ENCODE measurements around the gene EPHB4. TPM values are rescaled to one million over a fixed set of nuclear protein-coding genes. Genes with fewer than 3 reads are reported as not detected.

The EPHB4 gene
- total RNA-seq (2014; rRNA removed; shearing (Covaris generic)) = 37.3 and 45.2 TPM in 2 replicates
- 48.3 and 61.3 TPM in 2 replicates for polyA plus RNA-seq (2015; cell fraction: cytosol; rRNA removed)
- 49.8 and 54.2 TPM in 2 replicates for polyA plus RNA-seq (2015; cell fraction: nucleus; rRNA removed)

DNA sequence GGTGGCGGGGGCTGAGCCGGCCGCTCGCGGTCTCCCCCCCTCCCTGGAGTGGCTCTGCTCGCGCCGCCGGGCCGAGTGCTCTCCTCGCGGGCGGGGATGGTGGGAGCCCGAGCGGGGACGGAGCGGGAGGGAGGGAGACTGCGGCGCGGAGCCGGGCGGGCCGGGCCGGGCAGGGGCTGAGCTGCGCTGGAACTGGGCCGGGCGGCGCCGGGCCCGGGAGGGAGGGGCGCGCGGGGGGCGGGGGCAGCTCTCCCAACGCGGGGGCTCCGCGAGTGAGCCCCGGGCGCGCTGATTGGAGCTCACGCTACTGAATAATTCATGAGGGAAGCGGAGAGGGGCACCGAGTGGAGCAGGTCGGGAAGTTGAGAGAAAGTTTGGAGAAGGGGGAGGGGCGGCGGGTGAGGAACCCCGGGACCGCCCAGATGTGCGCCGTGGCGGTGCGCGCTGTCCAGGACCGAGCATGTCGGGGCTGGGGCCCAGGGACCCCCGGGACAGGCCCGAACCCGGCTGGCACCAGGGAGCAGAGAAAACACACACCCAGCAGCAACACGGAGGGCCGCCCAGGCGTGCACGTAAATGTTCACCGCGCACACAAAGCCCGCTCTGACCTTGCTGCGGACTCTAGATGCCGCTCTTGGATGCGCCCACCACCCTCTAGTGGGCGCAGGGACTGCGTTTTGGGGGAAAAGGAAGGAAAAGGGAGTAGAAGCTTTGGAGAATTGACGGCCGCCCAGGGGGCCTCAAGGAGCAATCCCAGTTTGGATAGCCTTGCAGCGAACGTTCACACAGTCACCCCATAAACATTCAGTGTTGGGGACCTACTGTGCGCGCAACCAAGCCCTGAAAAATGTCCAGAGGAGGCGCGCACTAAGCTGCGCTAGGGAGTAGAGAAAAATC lies at the start of gene EPHB4:
Gene EPHB4, minus strand, starts transcription at position 194 of the 897 bp plus-strand sequence. CDS start 493 bp downstream, outside the sequence.
- peak; percentile 96 for DNase-seq (ENCODE audit: low read depth, low spot score)
- in situ Hi-C loops (cut with HindIII; ENCODE audit: low pct_unique_long_range_greater_than_20kb, low sequenced_read_pairs) = no loop called here

DNA sequence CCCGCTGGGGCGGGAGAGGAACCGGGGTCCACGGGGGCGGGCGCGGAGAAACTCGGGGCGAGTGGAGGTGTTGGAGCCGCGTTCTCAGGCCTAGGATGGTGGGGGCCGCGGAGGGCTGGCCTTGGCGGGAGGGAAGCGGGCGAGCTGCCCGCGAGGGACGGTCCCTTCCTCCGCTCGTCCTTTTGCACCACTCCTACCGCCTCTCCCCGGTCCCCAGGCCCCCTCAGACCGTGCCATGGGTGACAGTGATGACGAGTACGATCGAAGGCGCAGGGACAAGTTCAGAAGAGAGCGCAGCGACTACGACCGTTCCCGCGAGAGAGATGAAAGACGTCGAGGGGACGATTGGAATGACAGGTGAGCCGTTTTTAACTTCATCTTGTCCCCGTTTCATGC lies 48.0 kb upstream of the EPHB4 start:
- no peak for DNase-seq (ENCODE audit: low read depth, low spot score)
- in situ Hi-C loops (cut with HindIII; ENCODE audit: low pct_unique_long_range_greater_than_20kb, low sequenced_read_pairs) = no loop called here

DNA sequence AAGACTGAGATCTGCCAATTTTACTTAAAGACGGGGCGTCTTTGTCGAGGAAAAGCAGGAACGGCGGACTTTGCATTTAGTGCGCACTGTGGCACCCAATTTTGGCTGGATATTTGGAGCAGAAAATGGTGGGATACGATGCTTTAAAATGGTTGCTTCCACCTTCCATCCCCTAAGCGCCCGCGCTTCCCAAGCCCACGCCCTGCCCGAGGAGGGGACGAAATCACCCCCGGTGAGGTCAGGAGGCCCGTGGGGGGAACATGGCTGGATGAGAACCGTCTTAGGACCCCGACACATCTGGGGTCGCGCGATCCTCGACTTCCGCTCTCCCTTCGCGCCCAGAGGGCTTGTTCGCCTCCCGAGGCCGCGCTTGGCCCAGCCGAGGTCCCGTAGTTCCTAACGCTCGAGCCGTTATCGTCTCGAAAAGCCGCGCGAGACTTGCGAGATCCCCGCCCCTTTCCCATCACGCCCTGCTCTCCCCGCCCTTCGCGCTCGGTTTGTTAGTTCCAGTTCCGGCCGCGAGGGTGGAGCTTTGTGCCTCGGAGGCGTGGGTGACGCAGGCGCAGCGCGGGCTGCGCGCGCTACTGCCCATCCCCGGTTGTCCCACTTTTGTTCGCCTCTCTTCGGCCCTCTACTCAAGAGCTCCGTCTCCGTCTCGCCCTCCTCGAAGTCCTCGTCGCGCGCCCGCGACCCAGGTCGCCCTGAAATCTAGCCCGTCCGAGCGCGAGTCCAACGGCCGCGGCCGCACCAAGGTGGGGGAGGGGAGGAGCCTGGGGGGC lies 47.4 kb upstream of the EPHB4 start, which contains the start of gene SRRT:
Gene SRRT, plus strand, starts transcription at position 527 of the 779 bp plus-strand sequence. CDS start 488 bp downstream, outside the sequence.
- in situ Hi-C loops (cut with HindIII; ENCODE audit: low pct_unique_long_range_greater_than_20kb, low sequenced_read_pairs) = no loop called here
- DNase-seq (ENCODE audit: low read depth, low spot score) = peak; percentile 99

DNA sequence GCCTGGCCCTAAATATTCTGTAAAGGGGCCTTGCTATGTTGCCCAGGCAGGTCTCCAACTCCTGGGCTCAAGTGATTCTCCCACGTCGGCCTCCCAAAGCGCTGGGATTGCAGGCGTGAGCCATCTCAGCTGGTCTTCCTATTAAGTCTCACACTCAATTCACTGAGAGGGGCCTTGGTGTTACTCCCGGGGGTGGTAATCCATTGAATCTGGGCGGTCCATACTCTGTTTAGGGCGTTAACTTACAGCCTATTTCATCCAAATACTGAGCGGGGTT lies 46.9 kb upstream of the EPHB4 start:
- DNase-seq (ENCODE audit: low read depth, low spot score) = no peak
- in situ Hi-C loops (cut with HindIII; ENCODE audit: low pct_unique_long_range_greater_than_20kb, low sequenced_read_pairs) = no loop called here

DNA sequence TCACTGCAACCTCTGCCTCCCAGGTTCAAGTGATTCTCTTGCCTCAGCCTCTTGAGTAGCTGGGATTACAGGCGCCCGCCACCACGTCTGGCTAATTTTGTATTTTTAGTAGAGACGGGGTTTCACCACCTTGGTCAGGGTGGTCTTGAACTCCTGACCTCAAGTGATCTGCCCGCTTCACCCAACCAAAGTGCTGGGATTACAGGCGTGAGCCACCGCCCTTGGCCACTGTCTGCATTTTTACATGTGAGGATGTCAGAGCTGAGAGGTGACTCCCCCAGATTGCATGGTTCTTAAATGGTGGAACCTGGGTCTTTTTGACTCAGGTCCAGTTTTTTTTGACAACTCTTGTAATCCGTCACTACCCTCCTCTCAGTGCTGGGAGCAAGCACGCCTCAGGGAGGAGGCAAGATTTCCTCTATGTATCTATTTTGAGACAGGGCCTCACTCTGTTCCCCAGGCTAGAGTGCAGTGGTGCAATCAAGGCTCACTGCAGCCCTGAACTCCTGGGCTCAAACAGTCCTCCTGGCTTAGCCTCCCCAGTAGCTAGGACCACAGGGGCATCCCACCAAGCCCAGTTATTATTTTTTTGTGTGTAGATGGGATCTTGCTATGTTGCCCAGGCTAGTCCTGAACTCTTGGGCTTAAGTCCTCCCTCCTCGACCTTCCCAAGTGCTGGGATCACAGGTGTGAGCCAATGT lies 46.4 kb upstream of the EPHB4 start:
- no peak for DNase-seq (ENCODE audit: low read depth, low spot score)
- in situ Hi-C loops (cut with HindIII; ENCODE audit: low pct_unique_long_range_greater_than_20kb, low sequenced_read_pairs) = no loop called here

DNA sequence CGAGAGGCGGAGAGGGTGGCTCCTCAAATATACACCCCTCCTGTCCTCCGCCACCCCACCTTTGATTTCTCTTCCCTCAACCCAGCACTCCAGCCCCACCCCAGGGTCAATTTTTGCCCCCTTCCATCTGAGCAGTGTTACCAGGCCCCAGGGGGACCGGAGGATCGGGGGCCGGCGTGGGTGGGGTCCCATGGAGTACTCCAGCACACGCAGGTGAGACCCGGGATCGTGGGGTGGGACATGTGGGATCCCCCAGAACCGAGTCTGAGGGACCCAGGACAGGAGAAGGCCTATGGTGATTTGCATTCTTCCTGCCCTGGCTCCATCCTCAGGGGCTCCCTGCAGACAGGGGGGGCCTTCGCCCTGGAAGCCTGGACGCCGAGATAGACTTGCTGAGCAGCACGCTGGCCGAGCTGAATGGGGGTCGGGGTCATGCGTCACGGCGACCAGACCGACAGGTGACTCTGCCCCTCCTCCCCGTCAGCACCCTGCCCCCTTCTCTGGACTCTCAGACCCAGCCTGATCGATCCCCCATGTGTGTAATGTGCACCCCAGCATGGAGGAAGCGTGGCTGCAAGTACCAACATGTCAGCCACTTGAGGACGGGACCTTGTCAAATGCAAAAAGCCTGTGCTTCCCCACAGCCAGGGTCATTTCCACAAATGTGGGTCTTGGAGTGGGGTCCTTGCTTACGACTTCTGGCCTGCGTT lies 40.6 kb upstream of the EPHB4 start:
- in situ Hi-C loops (cut with HindIII; ENCODE audit: low pct_unique_long_range_greater_than_20kb, low sequenced_read_pairs) = no loop called here
- no peak for DNase-seq (ENCODE audit: low read depth, low spot score)

DNA sequence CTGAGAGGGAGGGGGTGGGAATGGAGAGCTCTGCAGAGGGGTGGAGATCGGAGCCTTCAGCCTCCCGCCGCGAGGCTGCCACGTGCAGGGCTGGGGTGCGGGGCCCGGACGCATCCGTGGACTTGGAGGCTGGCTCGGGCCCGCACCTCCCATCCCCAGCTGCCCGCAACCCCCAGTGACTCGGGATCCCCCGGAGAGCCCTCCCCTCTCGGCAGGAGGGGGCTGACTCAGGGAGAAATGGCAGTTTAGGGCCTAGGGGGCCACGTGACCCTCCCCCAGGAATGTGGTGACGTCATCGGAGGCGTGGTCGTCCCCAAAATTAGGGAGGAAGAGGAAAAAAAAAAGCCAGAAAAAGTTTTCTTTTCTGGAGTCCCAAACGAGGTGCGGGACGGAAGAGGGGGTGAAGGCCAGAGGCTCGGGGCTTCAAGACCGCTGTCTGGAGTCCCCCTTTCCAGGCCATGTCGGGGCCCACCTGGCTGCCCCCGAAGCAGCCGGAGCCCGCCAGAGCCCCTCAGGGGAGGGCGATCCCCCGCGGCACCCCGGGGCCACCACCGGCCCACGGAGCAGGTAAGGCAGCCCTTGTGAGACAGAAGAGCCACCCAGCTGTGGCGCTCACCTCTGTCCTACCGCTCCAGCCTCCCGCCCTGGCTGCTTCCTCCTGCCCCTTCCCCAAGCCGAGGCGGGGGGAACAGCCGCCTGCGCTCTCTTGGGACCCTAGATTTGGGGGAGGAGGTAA lies 39.9 kb upstream of the EPHB4 start, which contains the start of gene TRIP6:
Gene TRIP6, plus strand, starts transcription at position 348 of the 736 bp plus-strand sequence. Its CDS starts 111 bp downstream, at position 459.
- in situ Hi-C loops (cut with HindIII; ENCODE audit: low pct_unique_long_range_greater_than_20kb, low sequenced_read_pairs) = no loop called here
- DNase-seq (ENCODE audit: low read depth, low spot score) = peak; percentile 88

DNA sequence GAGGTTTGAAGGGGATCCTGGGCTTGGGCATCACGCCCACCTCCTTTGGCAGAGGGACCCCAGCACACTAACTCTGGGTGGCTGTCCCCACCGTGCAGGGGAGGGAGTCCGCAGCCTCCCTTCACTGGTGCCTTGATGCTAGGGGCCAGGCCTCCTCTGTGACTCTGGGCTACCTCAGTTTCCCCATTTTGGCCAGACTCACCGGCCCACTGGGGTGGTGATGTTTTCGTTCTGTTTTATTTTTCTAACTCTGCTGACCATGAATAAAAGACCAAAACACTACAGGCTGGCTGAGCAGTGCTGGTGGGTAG lies 39.4 kb upstream of the EPHB4 start:
- DNase-seq (ENCODE audit: low read depth, low spot score) = no peak
- in situ Hi-C loops (cut with HindIII; ENCODE audit: low pct_unique_long_range_greater_than_20kb, low sequenced_read_pairs) = no loop called here

DNA sequence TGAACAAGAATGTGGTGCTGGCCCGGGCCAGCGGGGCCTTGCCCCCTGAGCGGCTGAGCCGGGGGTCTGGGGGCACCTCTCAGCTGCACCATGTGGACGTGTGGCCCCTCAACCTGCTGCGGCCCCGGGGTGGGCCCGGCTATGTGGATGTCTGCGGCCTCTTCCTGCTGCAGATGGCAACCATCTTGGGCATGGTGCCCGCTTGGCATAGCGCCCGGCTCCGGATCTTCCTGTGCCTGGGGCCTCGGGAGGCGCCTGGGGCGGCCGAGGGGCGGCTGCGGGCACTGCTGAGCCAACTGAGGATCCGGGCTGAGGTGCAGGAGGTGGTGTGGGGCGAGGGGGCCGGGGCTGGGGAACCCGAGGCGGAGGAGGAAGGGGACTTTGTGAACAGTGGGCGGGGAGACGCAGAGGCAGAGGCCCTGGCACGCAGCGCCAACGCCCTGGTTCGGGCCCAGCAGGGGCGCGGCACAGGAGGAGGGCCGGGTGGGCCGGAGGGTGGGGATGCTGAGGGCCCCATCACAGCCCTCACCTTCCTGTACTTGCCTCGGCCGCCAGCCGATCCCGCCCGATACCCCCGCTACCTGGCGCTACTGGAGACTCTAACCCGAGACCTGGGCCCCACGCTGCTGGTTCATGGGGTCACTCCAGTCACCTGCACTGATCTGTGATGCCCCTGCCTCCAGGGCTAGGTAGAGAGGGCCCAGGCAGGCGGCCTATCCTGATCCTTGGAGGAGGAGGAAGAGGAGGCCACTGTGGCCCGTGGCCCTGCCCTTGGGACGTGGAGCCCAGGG lies 38.8 kb upstream of the EPHB4 start:
- in situ Hi-C loops (cut with HindIII; ENCODE audit: low pct_unique_long_range_greater_than_20kb, low sequenced_read_pairs) = no loop called here
- DNase-seq (ENCODE audit: low read depth, low spot score) = no peak

DNA sequence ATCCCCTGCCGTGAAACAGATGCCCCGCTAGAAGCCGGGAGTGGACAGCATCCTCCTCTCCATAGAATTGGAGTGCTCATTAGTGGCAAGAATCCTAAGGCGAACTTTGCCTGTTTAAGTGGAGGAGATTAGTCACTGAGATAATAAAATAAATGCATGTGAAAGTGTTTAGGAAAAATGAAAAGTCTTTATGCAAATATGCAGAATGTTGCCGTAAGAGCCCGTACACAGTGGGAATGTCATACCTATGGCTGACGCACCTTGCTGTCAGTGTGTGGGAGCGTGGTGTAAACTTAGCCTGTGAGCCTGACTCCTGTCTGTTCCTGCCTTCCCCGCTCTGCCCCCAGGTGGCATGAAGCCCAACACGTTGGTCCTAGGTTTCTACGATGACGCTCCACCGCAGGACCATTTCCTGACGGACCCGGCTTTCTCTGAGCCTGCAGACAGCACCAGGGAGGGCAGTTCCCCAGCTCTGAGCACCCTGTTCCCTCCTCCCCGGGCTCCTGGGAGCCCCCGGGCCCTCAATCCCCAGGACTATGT lies 38.1 kb upstream of the EPHB4 start:
- DNase-seq (ENCODE audit: low read depth, low spot score) = no peak
- in situ Hi-C loops (cut with HindIII; ENCODE audit: low pct_unique_long_range_greater_than_20kb, low sequenced_read_pairs) = no loop called here

DNA sequence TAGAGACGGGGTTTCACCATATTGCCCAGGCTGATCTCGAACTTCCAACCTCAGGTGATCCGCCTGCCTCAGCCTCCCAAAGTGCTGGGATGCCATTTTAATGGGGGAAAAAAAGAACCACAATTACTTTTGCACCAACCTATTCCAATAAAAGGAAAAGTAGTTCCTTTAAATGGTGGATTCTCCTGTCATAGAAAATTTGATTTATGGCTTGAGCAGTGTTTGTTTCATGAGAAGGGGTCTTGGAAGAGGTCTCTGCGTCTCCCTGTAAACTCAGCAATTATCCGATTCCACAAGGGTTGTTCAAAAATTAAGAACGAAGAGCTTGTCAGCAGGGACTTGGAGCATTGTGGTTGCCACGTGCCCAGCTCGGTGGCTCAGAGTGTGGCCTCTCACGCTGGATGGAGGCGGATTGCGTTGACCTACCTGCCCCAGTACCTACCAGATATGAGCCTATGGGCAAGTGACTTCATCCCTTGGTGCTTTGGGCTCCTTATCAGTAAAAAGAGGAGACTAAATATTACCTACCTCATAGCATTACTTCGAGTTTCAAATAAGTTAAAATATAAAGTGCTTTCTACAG lies 37.0 kb upstream of the EPHB4 start:
- in situ Hi-C loops (cut with HindIII; ENCODE audit: low pct_unique_long_range_greater_than_20kb, low sequenced_read_pairs) = no loop called here
- no peak for DNase-seq (ENCODE audit: low read depth, low spot score)

DNA sequence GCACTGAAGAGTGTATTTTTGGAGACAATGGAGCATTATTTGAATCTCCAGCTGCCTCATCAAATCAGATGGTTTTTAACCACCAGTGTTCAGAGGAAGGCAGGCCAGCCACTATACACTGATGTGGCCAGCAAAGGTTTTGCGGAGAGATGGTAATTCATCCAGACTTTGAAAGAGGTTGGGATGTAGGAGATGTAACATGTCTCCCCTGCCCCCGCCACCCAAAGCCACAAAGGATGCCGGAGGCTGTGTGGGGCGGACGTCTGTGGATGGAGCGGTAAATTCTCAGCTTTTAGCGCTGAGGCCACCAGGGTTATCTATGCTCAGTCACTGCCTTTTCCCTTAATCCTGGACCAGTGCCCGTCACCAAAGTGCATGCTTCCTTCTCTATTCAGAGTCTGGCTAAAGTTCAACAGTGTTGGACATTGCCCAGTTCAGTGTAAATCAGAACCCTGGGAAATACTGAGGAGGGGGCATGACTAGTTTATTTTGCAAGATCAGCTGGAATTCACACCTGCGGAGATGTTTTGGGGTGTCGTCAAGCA lies 36.2 kb upstream of the EPHB4 start:
- in situ Hi-C loops (cut with HindIII; ENCODE audit: low pct_unique_long_range_greater_than_20kb, low sequenced_read_pairs) = no loop called here
- DNase-seq (ENCODE audit: low read depth, low spot score) = no peak

DNA sequence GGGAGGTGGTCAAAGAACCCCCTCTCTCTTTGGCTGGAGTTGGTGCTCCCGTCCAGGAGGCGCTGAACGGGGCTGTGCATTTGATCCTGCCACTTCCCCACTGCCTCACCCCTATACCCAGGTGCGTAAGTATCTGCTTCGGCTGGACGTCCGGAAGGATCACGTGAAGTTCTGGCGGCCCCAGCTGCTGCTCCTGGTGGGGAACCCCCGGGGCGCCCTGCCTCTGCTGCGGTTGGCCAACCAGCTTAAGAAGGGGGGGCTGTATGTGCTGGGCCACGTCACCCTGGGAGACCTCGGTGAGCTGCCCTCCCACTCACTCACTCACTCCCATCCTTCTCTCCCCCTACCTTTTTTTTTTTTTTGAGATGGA lies 34.3 kb upstream of the EPHB4 start:
- in situ Hi-C loops (cut with HindIII; ENCODE audit: low pct_unique_long_range_greater_than_20kb, low sequenced_read_pairs) = no loop called here
- DNase-seq (ENCODE audit: low read depth, low spot score) = no peak

DNA sequence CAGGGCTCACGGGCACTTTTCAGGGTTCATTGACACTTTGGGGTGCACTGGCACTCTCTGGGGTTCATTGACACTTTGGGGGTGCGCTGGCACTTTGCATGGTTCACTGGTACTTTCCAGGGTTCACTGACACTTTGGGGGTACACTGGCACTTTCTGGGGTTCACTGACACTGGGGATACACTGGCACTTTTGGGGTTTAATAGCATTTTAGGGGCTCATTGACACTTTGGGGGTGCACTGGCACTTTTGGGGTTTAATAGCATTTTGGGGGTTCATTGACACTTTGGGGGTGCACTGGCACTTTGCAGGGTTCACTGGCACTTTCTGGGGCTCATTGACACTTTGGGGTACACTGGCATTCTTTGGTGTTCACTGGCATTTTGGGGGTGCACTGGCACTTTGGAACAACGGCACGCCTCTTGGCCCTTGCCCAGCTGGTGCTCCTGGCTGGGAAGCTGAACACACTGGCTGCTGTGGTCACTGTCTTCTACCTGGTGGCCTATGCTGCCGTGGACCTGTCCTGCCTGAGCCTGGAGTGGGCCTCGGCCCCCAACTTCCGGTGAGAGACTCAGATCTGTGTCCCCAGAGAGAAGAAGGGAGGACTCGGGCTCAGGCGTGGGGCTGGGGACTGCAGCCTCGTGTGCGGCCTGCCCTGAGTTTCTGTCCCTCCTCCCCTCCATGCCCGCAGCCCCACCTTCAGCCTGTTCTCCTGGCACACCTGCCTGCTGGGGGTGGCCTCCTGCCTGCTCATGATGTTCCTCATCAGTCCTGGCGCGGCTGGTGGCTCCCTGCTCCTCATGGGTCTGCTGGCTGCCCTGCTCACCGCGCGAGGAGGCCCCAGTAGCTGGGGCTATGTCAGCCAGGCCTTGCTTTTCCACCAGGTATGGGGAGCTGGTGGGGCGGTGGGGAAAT lies 33.6 kb upstream of the EPHB4 start:
- in situ Hi-C loops (cut with HindIII; ENCODE audit: low pct_unique_long_range_greater_than_20kb, low sequenced_read_pairs) = no loop called here
- no peak for DNase-seq (ENCODE audit: low read depth, low spot score)

DNA sequence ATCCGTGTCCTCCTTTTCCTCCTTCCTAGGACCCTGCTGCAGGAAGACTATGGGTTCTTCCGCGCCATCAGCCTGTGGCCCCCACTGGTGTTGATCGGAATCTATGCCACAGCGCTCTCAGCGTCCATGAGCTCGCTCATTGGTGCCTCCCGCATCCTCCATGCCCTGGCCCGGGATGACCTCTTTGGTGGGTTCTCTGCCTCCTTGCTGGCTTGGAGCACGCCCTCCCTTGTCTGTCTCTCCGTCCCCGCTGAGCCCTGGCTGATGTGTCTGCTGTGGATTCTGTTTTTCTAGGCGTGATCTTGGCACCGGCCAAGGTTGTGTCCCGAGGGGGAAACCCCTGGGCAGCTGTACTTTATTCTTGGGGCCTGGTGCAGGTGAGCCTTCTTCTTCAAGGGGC lies 32.5 kb upstream of the EPHB4 start:
- no peak for DNase-seq (ENCODE audit: low read depth, low spot score)
- in situ Hi-C loops (cut with HindIII; ENCODE audit: low pct_unique_long_range_greater_than_20kb, low sequenced_read_pairs) = no loop called here
